Measurements from ENCODE around the gene RNH1. TPM values are rescaled to one million over a fixed set of nuclear protein-coding genes. Genes with fewer than 3 reads are reported as not detected.
A peak's percentile ranks its signal among the peaks of the same experiment; 100 is the strongest.

Gene RNH1
- total RNA-seq, 4 donors from 2014 or later: 151 to 309 (median 198) TPM

- H3K27ac ChIP-seq: peak overlapping the region; percentile 68 to 95 (median 87)
- TF ChIP-seq POLR2A (IDR thresholded peaks at IDR 0.05): no peak
- no peak for TF ChIP-seq POLR2AphosphoS5 (IDR thresholded peaks at IDR 0.05)
- no peak for TF ChIP-seq CTCF (IDR thresholded peaks at IDR 0.05)
- no peak for TF ChIP-seq EP300 (IDR thresholded peaks at IDR 0.05; ENCODE audit: low read depth)
- H3K27me3 ChIP-seq: peaks cover 2% of the 10 kb centered on the region
- in situ Hi-C loops (cut with MboI; ENCODE audit: low pct_ligation_motif_present in 1 of 4, low pct_unique_long_range_greater_than_20kb in 1 of 4, low sequenced_read_pairs in 3 of 4): no loop called here
- no peak for DNase-seq
- H3K36me3 ChIP-seq: no peaks in the 10 kb centered on the region
- H3K4me1 ChIP-seq: peaks cover 11 to 37% (median 35%) of the 10 kb centered on the region in 4 donors
- no peaks in the 10 kb centered on the region for H3K9me3 ChIP-seq
- WGBS, 2 donors (ENCODE audit: low coverage in 1 of 2): 27% methylated on average over 13 of the region's 66 CpGs; no CpG with 5 or more reads in 1 of the 2 donors
- intact Hi-C loops (cut with DNase I; ENCODE audit: low total_unique reads): no loop called here
- peak overlapping the region; percentile 58 to 96 (median 89) for H3K4me3 ChIP-seq
Measured at GRCh38 chr11:534396-535209, 27.6 kb upstream of the RNH1 start.

- in situ Hi-C loops (cut with MboI; ENCODE audit: low pct_ligation_motif_present in 1 of 4, low pct_unique_long_range_greater_than_20kb in 1 of 4, low sequenced_read_pairs in 3 of 4): no loop called here
- Histone ChIP-seq H3K4me3 (peak overlapping the region in 3 of 4 donors; percentile 58 to 95 (median 83)), H3K4me1 (peaks cover 11 to 37% (median 35%) of the 10 kb centered on the region in 4 donors), H3K27me3 (peaks cover 2% of the 10 kb centered on the region), H3K9me3 (no peaks in the 10 kb centered on the region), H3K36me3 (no peaks in the 10 kb centered on the region), H3K27ac (peak overlapping the region in 2 of 4 donors; percentile 79 to 95)
- intact Hi-C loops (cut with DNase I; ENCODE audit: low total_unique reads): no loop called here
- DNase-seq: no peak
- no peak for TF ChIP-seq EP300 (IDR thresholded peaks at IDR 0.05; ENCODE audit: low read depth)
- no peak for TF ChIP-seq POLR2AphosphoS5 (IDR thresholded peaks at IDR 0.05)
- no peak for TF ChIP-seq CTCF (IDR thresholded peaks at IDR 0.05)
- no peak for TF ChIP-seq POLR2A (IDR thresholded peaks at IDR 0.05)
- 93% methylated on average over 28 of the region's 37 CpGs; no CpG with 5 or more reads in 1 of the 2 donors for WGBS, 2 donors (ENCODE audit: low coverage in 1 of 2)
Measured at GRCh38 chr11:533586-534395, 26.7 kb upstream of the RNH1 start.

GRCh38 chr11:532986-533585 lies 26.0 kb upstream of the RNH1 start:
- no peak overlapping the region for H3K4me3 ChIP-seq
- TF ChIP-seq POLR2A (IDR thresholded peaks at IDR 0.05) (no peak), CTCF (IDR thresholded peaks at IDR 0.05) (no peak), EP300 (IDR thresholded peaks at IDR 0.05; ENCODE audit: low read depth) (no peak), POLR2AphosphoS5 (IDR thresholded peaks at IDR 0.05) (no peak)
- no peaks in the 10 kb centered on the region for H3K36me3 ChIP-seq
- in situ Hi-C loops (cut with MboI; ENCODE audit: low pct_ligation_motif_present in 1 of 4, low pct_unique_long_range_greater_than_20kb in 1 of 4, low sequenced_read_pairs in 3 of 4) (no loop called here), intact Hi-C loops (cut with DNase I; ENCODE audit: low total_unique reads) (no loop called here)
- no peak overlapping the region for H3K27ac ChIP-seq
- DNase-seq: no peak
- H3K27me3 ChIP-seq: peaks cover 2% of the 10 kb centered on the region
- WGBS, 2 donors (ENCODE audit: low coverage in 1 of 2): 85% methylated on average over 15 of the region's 33 CpGs; no CpG with 5 or more reads in 1 of the 2 donors
- H3K4me1 ChIP-seq: peaks cover 11 to 37% (median 34%) of the 10 kb centered on the region in 4 donors
- H3K9me3 ChIP-seq: no peaks in the 10 kb centered on the region
